Testis (tissue), 3 donors: ENCODE results near the gene EXOG. TPM values are rescaled to one million over a fixed set of nuclear protein-coding genes. Genes with fewer than 3 reads are reported as not detected.

Experiments used
- DNase-seq: peaks from one replicate; pipeline ENCODE4 v3.0.0-alpha.2; 2019
- H3K27ac ChIP-seq, 2 donors: fragments of 200-600 bp; sonication (generic); one replicate each; pipeline ENCODE4 v1.5.1; 2019
- H3K27me3 ChIP-seq: fragments of 200-600 bp; sonication (generic); one replicate; pipeline ENCODE4 v1.5.1; 2019
- H3K36me3 ChIP-seq: fragments of 200-600 bp; sonication (generic); one replicate; pipeline ENCODE4 v1.5.1; 2017; ENCODE audit warnings: low read depth; ENCODE audit errors: missing control alignments
- H3K4me1 ChIP-seq: fragments of 200-600 bp; sonication (generic); one replicate; pipeline ENCODE4 v1.5.1; 2019
- H3K4me3 ChIP-seq, 2 donors: fragments of 200-600 bp; sonication (generic); one replicate each; pipeline ENCODE4 v1.5.1; 2017 to 2019
- H3K9me3 ChIP-seq: fragments of 200-600 bp; sonication (generic); one replicate; pipeline ENCODE4 v1.5.1; 2017
- POLR2A ChIP-seq: fragments of 450-650 bp; IDR thresholded peaks from one replicate; pipeline ENCODE4 v1.6.1; 2017; ENCODE audit warnings: antibody characterized with exemption, mild to moderate bottlenecking, moderate library complexity
- WGBS, 2 donors: methylation state at CpG; one replicate each; pipeline ENCODE4 v1.1.5; 2018; 5-methylcytosine and 5-hydroxymethylcytosine counted together
- intact Hi-C: fragments of 100-400 bp; cut with DNase I; formaldehyde crosslinking; loops from one replicate; pipeline ENCODE4 v1.15.1; 2023; ENCODE audit warnings: low total_unique reads
- polyA plus RNA-seq: library from polyadenylated mRNA; stranded (reverse); fragments of 350-450 nt; fragmentation: Illumina TruSeq; extraction: RNeasy Lipid Tissue Mini Kit (QIAGEN cat#74804); gene quantifications from one replicate; pipeline ENCODE4 v1.2.3, GENCODE V29; 2014; ENCODE audit warnings: low read depth, low replicate concordance; ENCODE audit not compliant: insufficient read depth
- total RNA-seq, 2 donors: library from RNA; depleted of rRNA; stranded (reverse); fragments of >200 nt; gene quantifications; one replicate each; pipeline ENCODE4 v1.2.3, GENCODE V29; 2016
- TF ChIP-seq, protein P1 (sequence below), 3 experiments: fragments of 450-650 bp in 2 of 3; fragments of 200-600 bp in 1 of 3; sonication (generic) in 1 of 3; IDR thresholded peaks; one replicate each; pipeline ENCODE4 v1.5.1; 2016 to 2019; ENCODE audit warnings: antibody characterized with exemption in 3 of 3, mild to moderate bottlenecking in 2 of 3, moderate library complexity in 1 of 3

Gene EXOG
- total and polyA plus RNA-seq, 3 donors from 2014 or later: 14.8 to 17.3 (median 15.7) TPM

DNA sequence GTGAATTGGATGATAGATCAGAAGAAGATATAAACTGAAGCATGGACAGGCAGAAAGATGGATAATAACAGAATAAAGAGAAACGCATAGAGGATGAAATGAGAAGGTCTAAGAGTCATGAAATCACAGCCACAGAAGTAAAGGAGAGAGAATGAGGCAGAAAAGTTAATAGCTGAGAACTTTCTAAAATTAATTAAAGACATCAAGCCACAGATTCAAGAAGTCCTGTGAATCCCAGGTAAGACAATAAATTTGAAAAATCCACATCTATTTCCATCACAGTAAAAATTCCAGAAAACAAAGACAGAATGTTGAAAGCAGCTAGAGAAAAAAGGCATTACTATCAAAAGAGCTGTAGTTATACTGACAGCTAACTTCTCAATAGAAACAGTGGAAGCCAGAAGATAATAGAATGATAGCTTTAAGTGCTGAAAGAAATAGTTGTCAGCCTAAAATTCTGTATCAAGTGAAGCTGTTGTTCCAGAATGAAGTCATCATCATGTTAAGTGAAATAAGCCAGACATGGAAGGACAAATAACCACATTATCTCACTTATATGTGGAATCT is 30.5 kb upstream of the EXOG start:
- no peak overlapping the region for H3K4me3 ChIP-seq
- no peaks in the 10 kb centered on the region for H3K27me3 ChIP-seq
- H3K27ac ChIP-seq: no peak overlapping the region
- 96 to 100% methylated on average over 1 of the region's 1 CpG for WGBS, 2 donors
- no peaks in the 10 kb centered on the region for H3K9me3 ChIP-seq
- no peak for DNase-seq
- no peak for TF ChIP-seq POLR2A
- TF ChIP-seq, protein P1, sequence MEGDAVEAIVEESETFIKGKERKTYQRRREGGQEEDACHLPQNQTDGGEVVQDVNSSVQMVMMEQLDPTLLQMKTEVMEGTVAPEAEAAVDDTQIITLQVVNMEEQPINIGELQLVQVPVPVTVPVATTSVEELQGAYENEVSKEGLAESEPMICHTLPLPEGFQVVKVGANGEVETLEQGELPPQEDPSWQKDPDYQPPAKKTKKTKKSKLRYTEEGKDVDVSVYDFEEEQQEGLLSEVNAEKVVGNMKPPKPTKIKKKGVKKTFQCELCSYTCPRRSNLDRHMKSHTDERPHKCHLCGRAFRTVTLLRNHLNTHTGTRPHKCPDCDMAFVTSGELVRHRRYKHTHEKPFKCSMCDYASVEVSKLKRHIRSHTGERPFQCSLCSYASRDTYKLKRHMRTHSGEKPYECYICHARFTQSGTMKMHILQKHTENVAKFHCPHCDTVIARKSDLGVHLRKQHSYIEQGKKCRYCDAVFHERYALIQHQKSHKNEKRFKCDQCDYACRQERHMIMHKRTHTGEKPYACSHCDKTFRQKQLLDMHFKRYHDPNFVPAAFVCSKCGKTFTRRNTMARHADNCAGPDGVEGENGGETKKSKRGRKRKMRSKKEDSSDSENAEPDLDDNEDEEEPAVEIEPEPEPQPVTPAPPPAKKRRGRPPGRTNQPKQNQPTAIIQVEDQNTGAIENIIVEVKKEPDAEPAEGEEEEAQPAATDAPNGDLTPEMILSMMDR (IDR thresholded peaks at IDR 0.05): no peak
- H3K4me1 ChIP-seq: peaks cover 8% of the 10 kb centered on the region
- no peaks in the 10 kb centered on the region for H3K36me3 ChIP-seq
- intact Hi-C loops: no loop called here

DNA sequence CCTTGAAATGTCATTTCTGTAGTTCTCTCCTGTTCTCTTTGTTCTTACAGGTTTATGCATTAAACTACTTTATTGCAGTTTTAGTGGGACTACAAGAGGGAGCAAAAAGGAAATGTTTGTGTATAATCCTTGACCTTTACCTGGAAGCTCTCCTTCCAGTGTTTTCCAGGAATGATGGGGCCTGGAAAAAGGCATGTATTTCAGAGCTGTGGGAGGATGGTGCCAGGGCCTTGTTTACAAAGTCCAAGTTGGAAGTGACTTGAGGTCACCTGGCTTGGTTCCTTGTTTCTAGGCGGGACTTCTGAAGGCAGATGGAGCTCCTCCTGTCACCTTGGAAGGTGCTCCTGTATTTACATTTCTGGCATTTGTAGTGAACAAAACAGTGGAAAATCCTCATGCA is 27.4 kb upstream of the EXOG start:
- no peak for DNase-seq
- 56 to 68% methylated on average over 1 of the region's 1 CpG for WGBS, 2 donors
- H3K27me3 ChIP-seq: no peaks in the 10 kb centered on the region
- H3K4me1 ChIP-seq: peaks cover 6% of the 10 kb centered on the region
- intact Hi-C loops: no loop called here
- TF ChIP-seq, protein P1 (IDR thresholded peaks at IDR 0.05): no peak
- TF ChIP-seq POLR2A: no peak
- H3K9me3 ChIP-seq: no peaks in the 10 kb centered on the region
- H3K4me3 ChIP-seq: no peak overlapping the region
- no peaks in the 10 kb centered on the region for H3K36me3 ChIP-seq
- no peak overlapping the region for H3K27ac ChIP-seq

DNA sequence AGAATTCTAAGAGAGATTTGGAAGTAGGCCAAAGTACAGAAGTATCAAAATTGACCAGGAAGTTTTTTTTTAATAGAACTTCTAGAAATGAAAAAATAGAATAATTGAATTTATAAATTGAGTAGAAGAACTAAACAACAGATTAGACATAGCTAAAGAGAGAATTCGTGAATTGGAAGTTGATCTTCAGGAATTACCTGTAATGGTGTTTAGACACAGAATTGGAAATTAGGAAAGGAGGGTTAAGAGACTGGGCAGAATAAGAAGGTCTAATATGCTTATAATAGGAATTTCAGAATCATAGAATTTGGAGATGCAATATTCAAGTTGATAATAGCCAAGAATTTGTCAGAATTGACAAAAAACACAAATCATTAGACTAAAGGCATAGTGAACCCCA is 26.3 kb upstream of the EXOG start:
- no peaks in the 10 kb centered on the region for H3K9me3 ChIP-seq
- H3K4me3 ChIP-seq: no peak overlapping the region
- no peak overlapping the region for H3K27ac ChIP-seq
- H3K4me1 ChIP-seq: peaks cover 6% of the 10 kb centered on the region
- intact Hi-C loops: no loop called here
- no peaks in the 10 kb centered on the region for H3K27me3 ChIP-seq
- no peaks in the 10 kb centered on the region for H3K36me3 ChIP-seq
- WGBS, 2 donors: 96 to 100% methylated on average over 1 of the region's 1 CpG
- DNase-seq: no peak
- TF ChIP-seq, protein P1 (IDR thresholded peaks at IDR 0.05): no peak
- TF ChIP-seq POLR2A: no peak

- H3K27me3 ChIP-seq: no peaks in the 10 kb centered on the region
- H3K36me3 ChIP-seq: no peaks in the 10 kb centered on the region
- no peak for DNase-seq
- 93 to 96% methylated on average over 3 of the region's 3 CpGs for WGBS, 2 donors
- no peak overlapping the region for H3K27ac ChIP-seq
- H3K9me3 ChIP-seq: no peaks in the 10 kb centered on the region
- peaks cover 6% of the 10 kb centered on the region for H3K4me1 ChIP-seq
- intact Hi-C loops: no loop called here
- no peak overlapping the region for H3K4me3 ChIP-seq
- TF ChIP-seq, protein P1 (IDR thresholded peaks at IDR 0.05): no peak
- no peak for TF ChIP-seq POLR2A
Observed at GRCh38 chr3:38471260-38471857, 24.8 kb upstream of the EXOG start.

GRCh38 chr3:38472342-38472741 is 23.8 kb upstream of the EXOG start:
- TF ChIP-seq, protein P1 (IDR thresholded peaks at IDR 0.05): no peak
- TF ChIP-seq POLR2A: no peak
- DNase-seq: no peak
- no peak overlapping the region for H3K27ac ChIP-seq
- H3K4me1 ChIP-seq: peaks cover 6% of the 10 kb centered on the region
- 92% methylated on average over 1 of the region's 1 CpG; no CpG with 5 or more reads in 1 of the 2 donors for WGBS, 2 donors
- no peak overlapping the region for H3K4me3 ChIP-seq
- no peaks in the 10 kb centered on the region for H3K36me3 ChIP-seq
- H3K27me3 ChIP-seq: no peaks in the 10 kb centered on the region
- H3K9me3 ChIP-seq: no peaks in the 10 kb centered on the region
- intact Hi-C loops: no loop called here
